GM19372 (cell line): ENCODE data around the gene COL5A1.

ENCODE experiments used
- ATAC-seq: cut with Tn5 transposase; IDR thresholded peaks from one replicate; pipeline ENCODE4 v1.9.1; 2021; ENCODE audit warnings: mild to moderate bottlenecking, low read depth, moderate library complexity; ENCODE audit not compliant: unreplicated experiment

COL5A1 gene

DNA sequence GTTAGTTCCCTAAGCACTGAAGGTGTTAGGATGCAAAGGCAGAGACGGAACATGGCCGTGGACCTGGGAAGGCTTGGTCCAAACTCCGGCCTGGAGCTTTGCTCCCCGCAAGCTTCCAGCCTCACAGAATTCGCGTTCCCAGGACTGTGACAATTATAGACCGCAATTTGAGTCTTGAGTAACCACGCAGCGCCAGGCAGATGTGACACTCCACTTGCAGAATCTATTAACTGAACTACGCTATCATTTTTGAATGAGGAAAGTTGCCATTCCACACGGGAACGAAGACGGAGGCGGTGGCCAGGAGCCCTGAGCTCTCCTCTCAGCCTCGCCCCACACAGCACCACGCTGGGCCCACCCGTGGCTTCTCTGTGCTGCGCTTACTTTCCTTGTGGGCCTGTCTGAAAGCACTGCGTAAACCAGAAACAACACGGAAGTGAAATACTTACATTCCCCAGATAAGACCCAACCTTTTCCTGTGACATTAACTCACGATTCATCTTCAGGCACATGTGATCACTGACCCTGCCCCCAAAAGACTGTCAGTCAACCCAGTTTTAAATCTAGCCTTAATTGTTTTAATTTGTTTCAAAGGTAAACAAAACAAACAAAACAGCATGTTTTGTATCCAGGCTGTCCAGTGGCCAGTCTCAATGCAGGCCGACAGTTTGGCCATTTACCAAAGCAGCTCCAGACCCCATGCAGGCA, 16.1 kb upstream of the COL5A1 start:
- ATAC-seq = no peak

DNA sequence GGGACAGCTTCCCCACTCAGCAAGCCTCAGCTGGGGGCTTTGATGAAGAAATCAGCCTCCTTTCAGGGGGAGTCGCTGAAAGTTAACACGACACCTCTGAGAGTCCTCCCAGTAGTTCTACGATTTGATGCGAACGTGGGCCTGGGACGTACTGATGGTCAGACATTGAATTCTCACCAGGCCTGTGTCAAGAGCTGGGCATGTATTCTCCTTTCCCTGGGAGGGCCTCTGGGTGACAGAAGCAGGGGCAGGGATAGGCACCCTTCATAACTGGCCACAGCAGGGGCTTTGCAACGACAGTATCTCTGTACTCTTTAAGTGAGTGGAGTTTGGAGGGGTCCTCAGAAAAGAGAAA, 15.6 kb upstream of the COL5A1 start:
- ATAC-seq = no peak

DNA sequence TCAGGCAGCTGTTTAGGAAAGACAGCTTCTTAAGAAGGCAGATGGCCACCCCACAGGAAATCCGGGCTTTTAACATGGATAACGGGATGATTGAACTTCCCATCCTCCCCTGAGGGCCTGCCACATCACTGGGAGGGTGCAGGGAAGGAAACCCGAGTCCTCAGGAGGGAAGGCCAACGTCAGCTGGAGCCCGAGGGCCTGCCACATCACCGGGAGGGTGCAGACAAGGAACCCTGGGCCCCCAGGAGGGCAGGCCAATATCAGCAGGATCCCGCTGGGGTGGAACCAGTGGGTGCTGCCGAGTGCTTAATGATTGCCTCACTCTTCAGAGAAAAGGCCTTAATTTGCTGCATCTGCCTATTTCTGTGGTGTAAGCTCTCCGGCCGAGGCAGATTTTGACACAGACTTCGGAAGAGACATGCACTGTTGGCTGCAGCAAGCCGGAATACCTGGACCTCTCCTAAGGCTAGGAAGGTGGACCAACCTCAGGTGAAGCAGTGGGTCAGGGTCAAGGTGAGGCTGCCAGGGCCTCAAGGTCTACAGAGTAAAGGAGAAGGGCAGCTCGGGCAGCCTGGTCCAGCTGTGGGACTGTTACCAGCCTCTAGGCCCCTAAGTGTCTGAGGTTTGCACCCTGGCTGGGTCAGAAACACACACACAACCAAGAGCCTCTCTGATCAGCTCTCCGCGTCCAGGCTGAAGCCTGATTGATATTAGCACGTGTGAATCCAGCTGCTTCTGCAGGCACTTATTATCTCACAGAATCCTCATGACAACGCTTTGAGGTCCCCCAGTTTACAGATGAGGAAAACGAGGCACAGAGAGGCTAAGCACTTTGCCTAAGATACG, 14.8 kb upstream of the COL5A1 start:
- ATAC-seq = no peak

DNA sequence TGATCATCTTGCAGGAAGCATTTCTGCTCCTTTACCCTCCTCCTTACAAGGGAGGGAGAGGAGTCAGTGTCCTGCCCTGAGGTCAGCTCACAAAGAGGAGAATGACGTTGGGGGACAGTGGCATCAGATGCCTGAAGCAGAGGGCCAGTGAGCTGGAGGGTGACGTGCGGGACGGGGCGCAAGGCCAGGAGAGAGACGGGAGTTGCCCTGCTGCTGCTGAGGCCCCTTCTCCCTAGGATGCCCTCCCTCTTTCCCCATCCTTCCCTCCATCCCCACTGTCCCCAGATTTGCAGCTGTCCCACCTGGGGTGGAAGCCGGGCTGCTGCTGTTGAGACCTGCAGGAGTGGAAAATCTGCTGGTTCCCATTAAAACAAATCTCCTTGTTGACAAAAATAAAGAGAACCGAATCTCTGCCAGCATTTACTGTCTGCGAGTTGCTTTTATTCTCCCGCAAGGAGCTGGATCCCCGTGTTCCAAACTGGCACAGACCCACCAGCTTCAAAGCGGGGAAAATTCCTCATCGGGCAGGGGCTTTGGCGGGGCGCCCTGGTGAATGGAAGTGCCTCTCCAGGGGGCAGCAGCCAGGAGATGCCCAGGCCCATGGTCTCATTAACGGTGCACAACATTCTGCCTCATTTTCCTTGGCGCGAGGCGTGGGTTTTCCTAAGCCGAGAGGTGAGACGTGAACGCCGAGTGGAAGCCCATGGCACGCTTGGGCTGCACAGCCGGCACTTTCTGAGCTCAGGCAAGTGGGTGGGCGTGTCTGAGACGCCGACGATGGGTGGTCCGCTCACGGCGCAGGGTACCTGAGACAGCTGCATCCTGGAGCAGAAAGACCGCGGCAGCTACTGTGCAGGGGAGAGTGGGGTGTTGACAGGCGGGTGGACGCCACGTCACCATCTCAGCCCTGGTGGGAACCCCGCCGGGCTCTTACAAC, 13.9 kb upstream of the COL5A1 start:
- ATAC-seq = no peak

DNA sequence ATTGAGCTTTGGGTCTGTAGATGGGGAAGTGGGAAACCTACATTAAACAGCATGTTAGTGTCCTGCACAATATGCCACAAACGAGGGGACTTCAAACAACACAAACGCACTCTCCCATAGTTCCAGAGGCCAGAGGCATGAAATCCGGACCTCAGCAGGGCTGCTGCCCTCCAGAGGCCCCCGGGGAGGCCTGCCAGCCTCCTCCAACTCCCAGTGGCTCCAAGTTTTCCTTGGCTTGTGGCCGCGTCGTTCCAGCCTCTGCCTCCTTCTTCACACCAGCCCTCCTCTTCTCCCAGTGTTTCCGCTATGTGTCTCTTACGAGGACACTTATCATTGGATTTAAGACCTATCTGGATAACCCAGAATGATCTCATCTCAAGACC, 13.3 kb upstream of the COL5A1 start:
- no peak for ATAC-seq

DNA sequence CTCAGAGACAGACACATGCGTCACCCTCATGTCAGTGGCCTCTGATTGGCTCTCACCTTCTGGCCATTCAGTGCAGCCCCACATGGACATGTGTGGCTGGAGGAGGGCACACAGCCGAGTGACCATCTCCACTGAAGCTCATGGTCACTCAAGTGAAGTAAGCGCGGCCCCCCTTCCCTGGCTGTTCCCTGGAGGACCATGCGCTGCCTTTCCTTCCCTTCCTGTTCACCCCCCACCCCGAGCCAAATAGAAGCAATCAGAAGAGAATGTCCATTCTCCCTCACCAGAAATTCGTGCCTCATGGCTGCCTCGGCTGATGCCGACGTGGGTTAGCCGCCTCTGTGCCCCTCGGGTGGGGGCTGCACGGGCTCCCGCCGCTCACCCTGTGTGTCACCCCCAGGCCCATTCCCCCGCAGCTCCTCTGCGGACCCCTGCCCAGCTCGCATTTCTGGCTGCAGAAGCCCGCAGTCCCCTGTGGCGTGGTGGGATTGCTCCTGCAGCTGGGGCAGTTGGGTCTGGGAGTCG, 12.5 kb upstream of the COL5A1 start:
- no peak for ATAC-seq

DNA sequence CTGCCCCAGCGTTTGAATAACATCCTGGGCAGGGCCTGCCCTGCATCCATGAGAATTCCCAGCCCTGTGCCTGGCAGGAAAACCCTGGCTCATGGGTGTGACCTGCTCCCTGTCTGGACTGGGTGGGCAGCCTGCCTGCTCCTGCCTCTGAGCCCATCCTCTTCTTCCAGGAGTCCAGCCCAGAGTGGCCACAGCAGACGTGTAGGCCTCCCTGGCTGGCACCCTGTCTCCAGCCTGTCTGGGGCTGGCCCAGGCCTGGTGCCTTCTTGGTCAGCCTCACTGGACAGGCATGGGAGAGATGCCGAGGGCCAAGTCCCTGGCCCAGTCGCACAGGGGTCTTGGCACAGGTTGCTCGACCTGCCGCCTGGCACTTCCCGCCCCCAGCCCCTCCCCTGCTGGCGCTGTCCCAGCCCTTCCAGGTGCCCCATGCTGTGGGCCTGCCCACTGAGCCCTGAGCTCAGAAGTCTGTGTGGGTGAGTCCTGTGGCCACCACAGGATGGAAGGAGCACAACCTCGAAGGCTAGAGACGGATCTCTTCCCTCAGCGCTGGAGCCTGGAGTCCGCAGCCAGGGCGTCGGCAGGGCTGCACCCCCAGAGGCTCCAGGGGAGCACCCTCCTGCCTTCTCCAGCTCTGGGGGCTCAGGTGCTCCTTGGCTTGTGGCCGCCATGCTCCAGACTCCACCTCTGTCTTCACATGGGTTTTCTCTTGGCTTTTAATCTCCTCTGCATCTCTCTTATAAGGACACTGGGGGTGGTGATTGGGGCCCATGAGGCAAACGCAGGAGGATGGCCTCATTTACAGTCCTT, 11.8 kb upstream of the COL5A1 start:
- no peak for ATAC-seq

DNA sequence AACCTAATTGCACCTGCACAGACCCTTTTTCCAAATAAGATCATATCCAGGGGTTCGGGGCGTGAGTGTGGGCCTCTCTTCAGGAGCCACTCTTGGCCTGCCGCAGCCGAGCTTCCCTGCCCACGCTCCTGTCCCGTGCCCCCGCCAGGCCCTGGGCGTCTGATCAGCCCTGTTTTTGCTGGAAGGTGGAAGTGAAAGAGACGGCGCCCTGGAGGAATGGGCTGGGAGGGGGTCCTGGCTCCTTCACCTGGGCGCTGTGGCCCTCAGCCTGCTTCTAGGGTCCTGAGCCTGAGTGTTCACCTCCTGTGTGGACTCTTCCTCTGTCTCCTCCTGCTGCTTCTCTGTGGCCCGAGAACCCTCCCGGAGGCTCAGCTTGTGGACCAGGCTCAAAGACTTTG, 11.2 kb upstream of the COL5A1 start:
- ATAC-seq = no peak

DNA sequence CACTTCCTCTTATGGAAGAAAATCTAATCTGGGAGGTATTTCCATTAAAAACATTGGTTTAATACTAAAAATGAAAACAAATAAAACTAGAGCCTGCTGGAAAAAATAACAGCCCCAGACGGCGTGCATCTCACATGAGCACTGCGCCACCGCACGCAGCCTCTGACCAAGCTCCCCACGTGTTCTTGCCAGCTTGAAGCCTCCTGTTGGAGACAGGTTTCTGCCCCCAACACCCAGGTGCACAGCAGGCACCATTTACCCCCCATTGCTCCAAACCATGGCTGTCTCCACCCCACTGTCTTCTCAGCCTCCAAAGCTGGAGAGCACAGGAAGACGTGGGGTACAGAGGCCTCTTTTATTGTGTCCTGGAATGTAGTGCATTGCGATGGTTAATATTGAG, 10.7 kb upstream of the COL5A1 start:
- ATAC-seq = no peak

DNA sequence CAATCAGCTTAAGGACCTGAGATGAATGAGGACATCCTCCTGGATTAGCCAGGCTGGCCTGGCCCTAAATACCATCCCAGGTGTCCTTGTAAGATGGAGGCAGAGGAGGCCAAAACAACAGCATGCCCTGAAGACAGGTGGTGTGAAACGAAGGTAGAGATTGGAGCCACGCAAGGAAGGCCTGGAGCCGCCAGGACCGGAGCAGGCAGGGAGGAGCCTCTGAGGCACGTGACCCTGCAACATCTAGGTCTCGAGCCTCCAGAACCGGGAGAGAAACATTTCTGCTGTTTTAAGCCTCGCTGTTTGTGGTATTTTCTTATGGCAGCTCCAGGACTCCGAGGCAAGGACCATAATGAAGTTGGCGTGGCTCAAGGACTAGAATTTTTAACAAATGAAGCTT, 9.7 kb upstream of the COL5A1 start:
- no peak for ATAC-seq

DNA sequence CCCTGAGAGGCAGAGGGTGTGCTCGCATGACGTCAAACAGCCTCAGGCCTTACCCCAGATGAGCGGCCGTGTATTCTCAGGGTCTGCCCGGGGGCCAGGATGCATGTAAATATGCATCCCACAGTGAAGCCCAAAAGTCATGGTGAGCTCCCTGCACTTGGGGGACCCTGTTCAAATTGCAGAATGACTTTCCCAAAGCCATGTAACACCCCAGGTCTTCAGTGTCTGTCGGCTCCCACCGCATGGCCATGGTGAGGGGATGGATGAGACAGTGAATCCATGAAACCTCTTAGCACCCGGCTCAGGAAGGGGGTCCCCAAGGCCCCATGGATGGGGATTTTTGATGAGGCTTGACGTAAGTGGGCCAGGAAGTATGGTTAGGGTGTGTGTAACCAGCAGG, 9.3 kb upstream of the COL5A1 start:
- ATAC-seq = no peak

DNA sequence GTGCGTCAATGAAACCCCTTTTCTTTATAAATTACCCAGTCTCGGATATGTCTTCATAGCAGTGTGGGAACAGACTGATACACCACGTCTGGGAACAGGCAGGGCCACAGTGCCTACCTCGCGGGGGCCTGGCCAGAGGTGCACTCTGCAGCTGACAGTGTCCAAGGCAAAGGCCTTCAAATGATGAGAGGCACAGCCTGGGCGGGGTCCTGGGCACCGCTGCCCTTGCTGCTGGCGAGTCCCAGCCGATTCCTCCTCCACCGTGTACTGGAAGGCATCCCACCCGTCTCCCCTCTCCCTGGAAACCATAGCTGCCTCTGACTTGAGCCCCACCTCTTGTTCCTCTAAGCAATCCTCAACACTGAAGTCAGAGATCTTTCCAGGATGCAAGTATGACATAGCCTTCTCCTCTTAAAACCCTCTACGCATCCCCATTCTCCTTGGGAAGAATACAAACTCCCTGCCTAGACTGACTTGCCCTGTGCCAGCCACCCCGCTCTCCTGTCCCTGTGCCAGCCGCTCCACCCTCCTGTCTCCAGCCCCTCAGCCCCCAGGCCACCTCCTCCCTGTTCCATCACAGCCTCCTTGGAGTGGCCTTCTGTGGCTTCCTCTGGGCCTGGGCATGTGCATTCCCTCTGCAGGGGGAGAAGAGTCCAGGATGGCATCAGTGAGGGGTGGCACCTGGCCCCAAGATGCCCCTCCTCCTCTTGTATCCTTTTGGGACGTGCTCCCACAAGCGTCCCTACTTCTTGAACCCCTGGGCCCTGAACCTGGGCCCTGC, 8.1 kb upstream of the COL5A1 start:
- no peak for ATAC-seq

DNA sequence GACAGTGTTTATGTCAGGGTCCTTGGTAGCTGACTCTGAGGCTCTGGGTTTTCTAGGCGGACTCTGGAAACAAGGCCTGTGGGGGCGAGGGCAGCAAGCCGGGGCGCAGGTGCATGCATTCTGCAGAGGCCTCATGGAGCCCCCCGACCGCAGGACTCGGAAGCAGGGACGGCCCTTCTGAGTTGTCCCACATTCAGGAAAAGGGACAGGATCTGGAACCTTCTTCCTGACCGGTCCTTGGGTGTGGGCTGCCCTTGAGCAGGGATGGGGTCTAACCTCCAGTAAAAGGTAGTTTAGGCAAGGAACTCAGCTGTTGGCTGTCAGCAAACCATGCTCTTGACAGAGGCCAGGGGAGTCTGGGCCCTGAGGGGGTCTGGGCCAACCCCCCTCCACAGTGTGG, 7.4 kb upstream of the COL5A1 start:
- no peak for ATAC-seq

DNA sequence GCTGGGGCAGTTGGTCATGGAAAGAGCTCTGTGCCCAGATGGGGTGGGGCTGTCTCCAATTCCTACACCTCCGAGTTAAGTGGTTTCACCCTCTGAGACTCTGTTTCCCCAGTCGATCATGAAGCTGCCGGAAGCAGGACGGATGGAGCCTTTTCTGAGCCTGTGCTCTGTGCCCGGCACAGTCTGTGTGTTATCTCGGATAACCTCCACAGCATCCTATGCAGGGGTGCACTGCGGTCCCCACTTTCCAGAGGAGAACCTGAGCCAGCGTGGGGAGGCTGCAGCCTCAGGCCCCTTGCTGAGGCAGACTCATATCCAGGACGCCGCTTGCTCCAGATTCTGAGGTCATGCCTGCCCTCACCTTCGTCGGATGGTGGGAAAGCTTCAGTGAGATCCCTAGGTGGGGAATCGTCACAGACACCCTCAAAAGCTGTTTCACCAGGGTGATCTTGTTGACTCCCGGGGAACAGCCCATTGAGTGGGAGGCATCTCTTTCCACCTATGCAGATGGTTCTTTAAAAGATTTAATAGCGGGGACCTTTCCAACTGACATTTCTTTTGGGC, 6.9 kb upstream of the COL5A1 start:
- ATAC-seq = no peak

DNA sequence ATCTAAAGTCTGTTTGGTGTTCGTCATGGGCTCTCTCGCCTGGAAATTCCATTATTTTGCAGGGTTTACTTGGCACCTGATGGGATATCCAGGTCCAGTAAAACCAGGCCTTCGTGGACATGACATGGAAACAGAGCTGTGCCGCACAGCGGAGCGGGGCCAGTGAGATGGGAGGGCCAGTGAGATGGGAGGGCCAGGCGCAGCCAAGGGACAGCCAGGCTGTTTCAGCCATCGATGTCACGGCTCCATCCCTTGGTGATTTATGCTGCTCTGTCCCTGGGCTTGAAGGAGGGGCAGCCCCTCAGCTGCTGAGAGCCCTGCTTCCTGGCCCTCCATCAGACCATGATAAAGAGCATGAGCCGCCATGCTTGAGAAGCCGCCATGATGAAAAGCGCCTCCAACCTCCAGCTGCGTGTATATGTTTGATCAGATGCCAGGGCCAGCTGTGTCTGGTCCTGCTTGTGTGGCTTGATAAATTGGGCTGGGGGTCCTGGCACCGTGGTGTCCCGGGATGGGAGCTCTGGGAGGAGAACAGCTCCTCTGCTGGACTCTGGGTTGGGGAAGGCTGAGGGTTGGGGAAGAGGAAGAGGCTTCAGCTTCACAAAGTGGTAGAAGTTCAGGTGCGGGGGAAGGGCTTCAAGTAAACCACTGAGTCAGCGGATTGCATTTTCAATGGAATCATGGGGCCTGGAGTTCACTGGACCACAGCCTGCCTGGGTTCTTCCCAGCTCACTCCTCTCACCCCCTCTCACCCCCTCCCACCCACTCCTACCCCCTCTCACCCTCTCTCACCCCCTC, 6.1 kb upstream of the COL5A1 start:
- ATAC-seq = no peak

DNA sequence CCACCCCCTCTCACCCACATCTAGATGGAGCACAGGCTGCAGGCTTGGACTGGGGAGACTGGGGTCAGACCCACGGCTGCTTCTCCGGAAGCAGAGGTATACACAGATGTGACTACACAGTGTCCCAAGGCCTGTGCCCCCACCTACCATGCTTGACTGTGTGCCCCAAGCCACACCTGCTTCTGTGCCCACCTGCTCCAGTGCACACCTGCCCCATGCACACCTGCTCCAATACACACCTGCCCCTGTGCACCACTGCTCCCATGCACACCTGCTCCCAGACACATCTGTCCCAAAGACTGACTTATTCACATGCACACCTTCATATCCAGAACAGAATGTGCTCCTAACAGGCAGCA, 5.5 kb upstream of the COL5A1 start:
- no peak for ATAC-seq

DNA sequence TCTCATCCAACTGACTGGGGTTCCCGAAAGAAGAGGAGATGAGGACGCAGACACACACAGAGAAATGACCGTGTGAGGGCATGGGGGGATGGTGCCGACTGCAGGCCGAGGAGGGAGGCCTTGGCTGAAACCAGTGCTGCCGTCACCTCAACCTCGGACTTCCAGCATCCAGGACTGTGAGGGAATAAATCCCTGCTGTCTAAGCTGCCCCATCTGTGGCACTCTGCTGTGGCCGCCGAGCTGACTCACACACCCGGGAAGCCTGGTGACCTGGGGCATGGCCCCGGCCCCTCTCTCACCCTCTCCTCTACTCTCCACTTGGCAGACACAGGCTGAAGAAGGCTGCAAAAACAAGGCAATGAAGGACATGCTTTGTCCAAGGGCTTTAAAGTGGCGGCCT, 4.4 kb upstream of the COL5A1 start:
- ATAC-seq = no peak
